K562 (cell line): ENCODE measurements around the gene TRERF1. TPM values are rescaled to one million over a fixed set of nuclear protein-coding genes. Genes with fewer than 3 reads are reported as not detected.

Experiments
- BACH1 ChIP-seq: fragments of 200-800 bp; sonication (Bioruptor generic); IDR thresholded peaks from 2 replicates; pipeline ENCODE4 v1.6.1; 2016; ENCODE audit warnings: missing genetic modification characterization, missing compliant biosample characterization
- CTCF ChIP-seq, 3 experiments: IDR thresholded peaks in 2 of 3; conservative IDR thresholded peaks in 1 of 3; 2 replicates each; pipeline ENCODE4 v1.5.1; 2011 to 2012; ENCODE audit warnings: low read length in 3 of 3, mild to moderate bottlenecking in 3 of 3, control low read depth in 2 of 3, improper control_type of control experiment in 1 of 3, inconsistent platforms in 1 of 3, low read depth in 1 of 3, mixed read lengths in 1 of 3, moderate library complexity in 1 of 3; ENCODE audit not compliant: insufficient read depth in 2 of 3
- HES1 ChIP-seq: fragments of 450-650 bp; IDR thresholded peaks from 2 replicates; pipeline ENCODE4 v1.6.1; 2016; ENCODE audit warnings: low read depth, mild to moderate bottlenecking, moderate library complexity
- MCM5 ChIP-seq: fragments of 450-650 bp; IDR thresholded peaks from 2 replicates; pipeline ENCODE4 v1.6.1; 2016; ENCODE audit warnings: low read depth
- NFRKB ChIP-seq: fragments of 450-650 bp; IDR thresholded peaks from 2 replicates; pipeline ENCODE4 v1.6.1; 2016; ENCODE audit warnings: low read depth
- NKRF ChIP-seq: fragments of 450-650 bp; IDR thresholded peaks from 2 replicates; pipeline ENCODE4 v1.6.1; 2016; ENCODE audit warnings: borderline replicate concordance
- RBM14 ChIP-seq: fragments of 200-400 bp; formaldehyde crosslinking; IDR thresholded peaks from 2 replicates; pipeline ENCODE4 v1.6.1; 2018; ENCODE audit warnings: low read depth, mild to moderate bottlenecking, low read length, moderate library complexity, borderline replicate concordance; ENCODE audit not compliant: insufficient read depth
- SMAD4 ChIP-seq: fragments of 250-450 bp; sonication (Bioruptor Pico); conservative IDR thresholded peaks from 2 replicates; pipeline ENCODE4 v1.8.0; 2021; ENCODE audit warnings: inconsistent platforms, mild to moderate bottlenecking, moderate library complexity
- SREBF1 ChIP-seq: fragments of 150-350 bp; IDR thresholded peaks from 2 replicates; pipeline ENCODE4 v1.6.1; 2014; ENCODE audit warnings: antibody characterized with exemption, low read depth, low read length, borderline replicate concordance
- TEAD4 ChIP-seq, 2 experiments: sonication (generic) in 1 of 2; formaldehyde crosslinking in 1 of 2; IDR thresholded peaks; 2 replicates each; pipeline versions ENCODE4 v1.6.1 to v1.8.0; 2012 to 2022; ENCODE audit warnings: borderline replicate concordance in 1 of 2, inconsistent platforms in 1 of 2, low read length in 1 of 2, mild to moderate bottlenecking in 1 of 2, missing genetic modification reagents in 1 of 2
- THAP7 ChIP-seq: fragments of 250-450 bp; sonication (Bioruptor Pico); IDR thresholded peaks from 2 replicates; pipeline ENCODE4 v1.5.0; 2021
- YY1 ChIP-seq, 3 experiments: IDR thresholded peaks; 2 replicates each; pipeline ENCODE4 v1.6.1; 2011; ENCODE audit warnings: low read length in 2 of 3, mild to moderate bottlenecking in 2 of 3, moderate library complexity in 2 of 3, borderline replicate concordance in 1 of 3, control low read depth in 1 of 3, low read depth in 1 of 3; ENCODE audit not compliant: insufficient read depth in 3 of 3, insufficient replicate concordance in 2 of 3, control insufficient read depth in 1 of 3, insufficient read length in 1 of 3; ENCODE audit errors: extremely low read depth in 1 of 3
- ZBTB34 ChIP-seq: fragments of 250-450 bp; sonication (Bioruptor Pico); IDR thresholded peaks from 2 replicates; pipeline ENCODE4 v1.8.0; 2021; ENCODE audit warnings: mild to moderate bottlenecking, moderate library complexity
- ZNF232 ChIP-seq: sonication (generic); formaldehyde crosslinking; IDR thresholded peaks from 2 replicates; pipeline ENCODE4 v1.8.0; 2022; ENCODE audit warnings: mild to moderate bottlenecking, missing genetic modification reagents
- ZNF79 ChIP-seq: fragments of 250-450 bp; sonication (Bioruptor Pico); IDR thresholded peaks from 2 replicates; pipeline ENCODE4 v1.4.0; 2020; ENCODE audit warnings: low read depth, mild to moderate bottlenecking, moderate library complexity
- ZZZ3 ChIP-seq: fragments of 450-650 bp; IDR thresholded peaks from 2 replicates; pipeline ENCODE4 v1.6.1; 2016; ENCODE audit warnings: antibody characterized with exemption, mild to moderate bottlenecking, moderate library complexity
- polyA plus RNA-seq, 8 experiments: library from polyadenylated mRNA; depleted of rRNA in 4 of 8; stranded (reverse) in 5 of 8; unstranded in 3 of 8; fragments of >200 nt; fragmentation: Nextera tagmentation in 2 of 8; fragmentation: Illumina TruSeq in 1 of 8; extraction: Ambion mirVana in 2 of 8; extraction: Trizol in 1 of 8; gene quantifications; 2 replicates each; pipeline versions ENCODE4 v1.2.1 to v1.2.3, GENCODE V29; 2011 to 2014; ENCODE audit warnings: inconsistent platforms in 1 of 8, missing spikeins in 1 of 8
- total RNA-seq, 7 experiments: library from RNA; depleted of rRNA in 6 of 7; stranded (reverse); fragments of >200 nt in 6 of 7; fragmentation: Illumina TruSeq in 2 of 7; extraction: Trizol in 2 of 7; gene quantifications; 2 replicates each; pipeline versions ENCODE4 v1.2.1 to v1.2.3, GENCODE V29; 2011 to 2021; ENCODE audit warnings: low replicate concordance in 1 of 7

Gene TRERF1
- total and polyA plus RNA-seq, 9 of the 15 experiments (the other 6 are each of a cell fraction or from before 2014, with no cell fraction given): 0.04 to 0.20 (median 0.07) TPM; not detected in 3

GRCh38 chr6:42199106-42199981 is 252.4 kb downstream of the TRERF1 start (continued):
- TF ChIP-seq ZNF79 (CRISPR knock-in tag) (no peak), NKRF (0 out of 2 replicates have a peak, but pooled peaks have one; percentile 12), ZZZ3 (0 out of 2 replicates have a peak, but pooled peaks have one; percentile 56), RBM14 (no peak), ZNF232 (CRISPR knock-in tag) (no peak), HES1 (peak; percentile 51; the same call in 1 of the 2 replicates), THAP7 (CRISPR knock-in tag) (no peak), CTCF (IDR thresholded peaks at IDR 0.05 in 2 of 3, conservative IDR thresholded peaks at IDR 0.05 in 1 of 3; ENCODE audit: insufficient read depth in 2 of 3, low read depth in 1 of 3, low read length in 3 of 3) (peak in 2 of 3 experiments; percentile 31 to 37; a peak in 3 of 6 replicates), MCM5 (no peak), SMAD4 (CRISPR knock-in tag) (peak; percentile 98), NFRKB (peak; percentile 81), ZBTB34 (no peak), YY1 (IDR thresholded peaks at IDR 0.05; ENCODE audit: borderline replicate concordance in 1 of 3, control insufficient read depth in 1 of 3, extremely low read depth in 1 of 3, insufficient read depth in 3 of 3, insufficient read length in 1 of 3, insufficient replicate concordance in 2 of 3, low read depth in 1 of 3, low read length in 2 of 3) (peak; percentile 71 to 99 (median 89)), BACH1 (tag) (no peak; the same call in 1 of the 2 replicates), SREBF1 (no peak), TEAD4 (IDR thresholded peaks at IDR 0.05; ENCODE audit: low read length) (peak; percentile 99), TEAD4 (CRISPR knock-in tag; IDR thresholded peaks at IDR 0.05; ENCODE audit: borderline replicate concordance) (no peak)
